SK-N-MC (cell line): ENCODE results near the gene PNLIPRP1.

Experiments used
- EZH2 ChIP-seq: fragments of 200-600 bp; sonication (generic); IDR thresholded peaks from one replicate; pipeline ENCODE4 v1.6.1; 2017; ENCODE audit warnings: antibody characterized with exemption
- POLR2AphosphoS5 ChIP-seq: IDR thresholded peaks from 2 replicates; pipeline ENCODE4 v1.6.1; 2012; ENCODE audit warnings: mild to moderate bottlenecking, low read depth, low read length, borderline replicate concordance

DNA sequence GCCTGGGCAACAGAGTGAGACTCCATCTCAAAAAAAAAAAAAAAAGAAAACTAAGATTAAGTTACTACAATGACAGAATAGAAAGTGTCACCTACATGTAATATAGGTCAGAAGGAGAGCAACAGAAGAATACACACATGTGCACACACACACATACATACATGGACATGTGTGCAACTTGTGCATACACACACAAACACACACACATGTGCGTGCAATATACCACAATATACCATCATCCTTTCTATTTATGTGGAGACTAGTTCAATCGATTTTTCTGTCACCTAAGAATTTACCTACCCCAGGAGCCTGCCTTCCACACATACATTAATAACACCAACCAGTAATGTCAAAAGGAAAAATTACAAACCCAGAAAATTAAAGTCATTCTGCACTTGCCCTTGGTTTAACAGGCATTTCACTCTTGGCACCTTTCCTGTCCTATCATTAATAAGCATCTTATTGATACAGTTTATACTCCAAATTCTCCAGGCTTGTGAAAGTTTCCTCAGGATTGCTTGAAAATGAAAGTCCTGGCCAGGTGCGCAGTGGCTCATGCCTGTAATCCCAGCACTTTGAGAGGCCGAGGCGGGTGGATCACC, 2.5 kb downstream of the PNLIPRP1 start:
- TF ChIP-seq EZH2 (no peak), POLR2AphosphoS5 (no peak)
